HT-29 (cell line): ENCODE data around the gene THAP4. TPM values are rescaled to one million over a fixed set of nuclear protein-coding genes. Genes with fewer than 3 reads are reported as not detected.

ENCODE experiments used
- DNase-seq: peaks from one replicate; pipeline ENCODE4 v3.0.0-alpha.2; 2015; ENCODE audit warnings: low spot score
- total RNA-seq: library from RNA; depleted of rRNA; stranded (reverse); fragments of >200 nt; shearing (Covaris generic); gene quantifications from 2 replicates; pipeline ENCODE4 v1.2.3, GENCODE V29; 2014; rRNA removed

The THAP4 gene, protein sequence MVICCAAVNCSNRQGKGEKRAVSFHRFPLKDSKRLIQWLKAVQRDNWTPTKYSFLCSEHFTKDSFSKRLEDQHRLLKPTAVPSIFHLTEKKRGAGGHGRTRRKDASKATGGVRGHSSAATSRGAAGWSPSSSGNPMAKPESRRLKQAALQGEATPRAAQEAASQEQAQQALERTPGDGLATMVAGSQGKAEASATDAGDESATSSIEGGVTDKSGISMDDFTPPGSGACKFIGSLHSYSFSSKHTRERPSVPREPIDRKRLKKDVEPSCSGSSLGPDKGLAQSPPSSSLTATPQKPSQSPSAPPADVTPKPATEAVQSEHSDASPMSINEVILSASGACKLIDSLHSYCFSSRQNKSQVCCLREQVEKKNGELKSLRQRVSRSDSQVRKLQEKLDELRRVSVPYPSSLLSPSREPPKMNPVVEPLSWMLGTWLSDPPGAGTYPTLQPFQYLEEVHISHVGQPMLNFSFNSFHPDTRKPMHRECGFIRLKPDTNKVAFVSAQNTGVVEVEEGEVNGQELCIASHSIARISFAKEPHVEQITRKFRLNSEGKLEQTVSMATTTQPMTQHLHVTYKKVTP
- 115 and 137 TPM in 2 replicates for total RNA-seq

DNA sequence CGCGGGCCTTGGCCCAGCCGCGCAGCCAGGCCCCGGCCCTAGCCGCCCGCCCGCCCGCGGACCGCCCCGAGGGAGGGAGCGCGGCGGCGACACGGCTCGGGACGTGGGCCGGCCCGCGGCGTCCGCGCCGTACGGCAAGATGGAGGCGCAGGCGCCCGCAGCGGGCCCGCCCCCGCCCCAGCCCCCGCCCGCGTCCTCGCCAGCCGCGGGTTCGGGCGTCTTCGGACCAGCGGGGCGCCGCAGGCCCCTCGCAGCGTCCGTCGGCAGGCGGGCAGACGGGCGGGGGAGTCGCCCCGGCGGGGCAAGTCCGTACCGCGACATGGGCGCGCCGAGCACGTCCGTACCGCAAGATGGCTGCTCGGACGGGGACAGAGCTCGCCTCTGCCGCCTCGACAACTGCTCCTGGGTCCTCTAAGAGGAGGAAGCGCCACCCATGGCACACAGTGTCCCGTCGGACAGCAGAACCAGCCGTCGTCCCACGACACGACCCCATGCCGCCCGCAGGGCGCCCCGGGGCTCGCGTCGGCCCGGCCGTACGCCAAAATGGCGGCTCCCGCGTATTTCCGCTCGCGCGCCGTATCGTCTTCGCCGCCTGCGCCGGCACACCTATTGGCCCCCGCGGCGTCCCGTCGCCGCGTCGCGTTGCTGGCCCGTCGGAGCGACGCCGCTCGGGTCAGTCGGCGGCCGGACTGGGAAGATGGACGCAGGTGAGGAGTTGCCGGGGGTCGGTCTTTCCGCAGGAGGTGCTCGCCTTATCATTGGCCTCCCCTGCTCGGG lies at the start of gene THAP4, which contains the start of gene ATG4B:
Gene THAP4, minus strand, starts transcription at position 141 of the 777 bp plus-strand sequence. CDS start 141 bp downstream, outside the sequence.
Gene ATG4B, plus strand, starts transcription at position 676 of the 777 bp plus-strand sequence. Its CDS starts 22 bp downstream, at position 698.
- DNase-seq, result peak; percentile 87

DNA sequence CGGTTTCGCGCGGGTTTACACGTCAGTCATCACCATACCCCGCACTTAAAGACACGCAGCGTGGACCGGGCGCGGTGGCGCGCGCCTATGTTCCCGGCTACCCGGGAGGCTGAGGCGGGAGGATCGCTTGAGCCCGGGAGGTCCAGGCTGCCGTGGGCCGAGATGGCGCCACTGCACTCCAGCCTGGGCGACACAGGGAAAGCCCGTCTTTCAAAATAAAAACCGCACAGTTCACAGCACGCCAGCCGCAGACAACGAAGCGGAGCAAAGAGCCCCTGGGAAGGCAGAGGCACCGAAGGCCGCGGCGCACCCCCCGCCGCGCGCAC lies 49.3 kb upstream of the THAP4 start:
- no peak for DNase-seq

DNA sequence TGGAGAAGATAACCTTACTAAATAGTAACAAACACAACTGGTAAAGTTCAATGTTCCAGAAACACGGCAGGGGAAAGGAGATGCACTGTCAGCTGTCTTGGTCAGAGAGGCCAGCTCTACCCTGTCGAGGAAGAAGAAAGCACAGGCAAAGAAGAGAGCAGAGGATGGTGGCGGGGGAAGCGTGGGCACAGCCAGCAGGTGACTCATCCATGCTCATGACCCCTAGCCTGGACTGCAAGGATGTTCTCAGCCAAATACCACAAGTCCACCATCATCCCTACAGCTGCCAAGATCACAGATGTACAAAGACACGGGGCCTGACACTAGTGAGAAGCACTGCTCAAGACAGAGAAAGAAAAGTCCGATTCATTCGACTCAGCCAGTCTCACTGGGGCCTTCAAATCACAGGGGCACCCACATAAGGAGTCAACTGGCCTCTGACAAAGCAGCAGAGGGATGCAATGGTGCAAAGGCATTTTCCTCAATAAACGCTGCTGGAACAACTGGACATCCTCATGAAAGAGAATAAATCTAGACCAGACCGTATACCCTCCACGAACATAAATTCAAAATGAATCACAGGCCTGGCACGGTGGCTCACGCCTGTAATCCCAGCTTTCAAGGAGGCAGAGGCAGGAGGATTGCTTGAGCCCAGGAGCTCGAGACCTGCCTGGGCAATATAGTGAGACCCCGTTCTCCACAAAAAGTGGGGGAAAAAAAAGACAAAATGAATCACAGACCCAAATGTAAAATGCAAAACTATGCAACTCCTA lies 44.1 kb upstream of the THAP4 start:
- no peak for DNase-seq

DNA sequence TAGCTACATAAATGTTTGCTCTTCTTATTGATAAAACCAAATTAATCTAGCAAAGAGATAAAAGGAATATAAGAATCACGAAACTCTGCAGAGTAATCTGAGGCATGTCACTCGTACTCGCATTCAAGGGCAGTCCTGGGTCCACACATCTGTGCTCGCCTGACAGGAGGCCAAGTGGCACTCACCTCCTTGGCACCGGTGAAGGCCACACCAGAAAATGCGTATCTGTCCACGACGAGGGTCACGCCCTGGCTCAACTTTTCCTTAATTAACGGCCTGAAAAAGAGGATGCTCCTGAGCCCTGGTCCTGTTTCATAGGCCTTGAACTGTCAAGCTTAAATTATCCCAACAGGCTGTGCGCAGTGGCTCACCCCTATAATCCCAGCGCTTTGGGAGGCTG lies 43.1 kb upstream of the THAP4 start:
- no peak for DNase-seq

DNA sequence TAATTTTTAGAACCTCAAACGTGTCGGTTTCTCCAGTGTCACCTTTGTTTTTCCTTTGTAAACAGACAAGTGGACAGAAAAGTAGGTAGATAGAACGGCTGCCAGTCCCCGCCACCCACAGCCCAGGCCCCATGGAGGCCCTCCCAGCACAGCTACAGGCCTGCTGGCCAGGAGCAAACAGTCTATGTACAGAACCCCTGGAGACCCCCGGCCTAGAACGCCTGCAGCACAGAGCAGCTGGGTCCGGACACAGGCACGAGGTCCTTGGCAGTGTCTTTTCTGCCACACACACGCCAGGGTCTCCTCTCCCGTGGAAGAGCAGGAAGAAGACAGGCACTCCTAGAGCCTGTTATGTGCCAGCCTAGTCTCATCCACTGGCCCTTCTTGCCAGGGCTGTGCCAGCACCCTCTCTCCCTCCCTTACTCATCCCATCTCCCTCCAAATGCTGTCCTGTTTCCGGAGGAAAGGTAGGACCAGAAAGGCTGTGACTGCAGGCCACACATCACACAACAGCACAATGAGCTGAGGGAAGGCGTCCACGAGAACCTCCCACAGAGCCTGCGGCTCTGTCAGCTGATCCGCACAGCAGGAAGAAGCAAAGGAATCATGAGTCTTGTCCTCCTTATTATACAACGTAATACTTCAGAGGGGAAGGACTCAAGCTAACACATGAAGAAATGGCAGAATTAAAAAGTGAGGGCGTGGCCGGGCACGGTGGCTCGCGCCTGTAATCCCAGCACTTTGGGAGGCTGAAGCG lies 42.0 kb upstream of the THAP4 start:
- no peak for DNase-seq

DNA sequence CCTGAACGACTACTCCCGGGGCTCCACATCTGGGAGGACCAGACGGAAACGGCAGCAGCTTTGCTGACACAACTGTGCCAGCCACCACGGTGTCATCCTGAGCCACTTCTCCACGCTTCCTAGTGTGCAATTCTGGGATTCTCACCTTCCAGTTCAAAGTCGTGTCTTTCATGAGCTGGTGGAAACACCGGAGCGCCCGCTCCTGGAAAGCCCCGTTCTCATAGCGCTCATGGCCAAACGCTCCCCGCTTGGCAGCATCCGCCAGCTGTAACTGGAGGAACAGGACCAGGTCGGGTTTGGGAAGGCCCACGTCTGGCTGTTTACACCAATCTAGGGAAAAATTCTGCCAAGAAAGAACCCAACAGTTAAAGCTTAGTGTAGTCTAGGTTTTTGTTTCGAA lies 41.3 kb upstream of the THAP4 start:
- DNase-seq, result no peak

DNA sequence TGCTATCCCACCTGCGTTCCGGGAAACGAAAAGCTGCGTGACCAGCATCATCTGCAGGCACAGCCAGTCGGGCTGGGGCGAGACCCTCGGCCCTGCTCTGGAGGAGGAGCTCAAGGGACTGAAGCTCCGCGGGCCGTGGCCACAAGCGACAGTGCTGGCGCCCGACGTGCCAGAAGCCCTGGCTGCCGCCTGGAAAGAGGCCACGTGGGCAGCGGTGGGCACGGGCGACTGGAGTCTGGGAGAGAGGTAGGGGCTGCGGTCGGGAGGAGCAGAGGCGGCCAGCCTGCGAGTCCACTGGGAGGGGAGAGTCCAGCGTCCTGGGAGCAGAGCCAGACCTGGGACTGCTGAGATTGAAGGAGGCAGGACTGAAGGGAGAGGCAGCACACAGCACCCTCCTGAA lies 40.4 kb upstream of the THAP4 start:
- no peak for DNase-seq

DNA sequence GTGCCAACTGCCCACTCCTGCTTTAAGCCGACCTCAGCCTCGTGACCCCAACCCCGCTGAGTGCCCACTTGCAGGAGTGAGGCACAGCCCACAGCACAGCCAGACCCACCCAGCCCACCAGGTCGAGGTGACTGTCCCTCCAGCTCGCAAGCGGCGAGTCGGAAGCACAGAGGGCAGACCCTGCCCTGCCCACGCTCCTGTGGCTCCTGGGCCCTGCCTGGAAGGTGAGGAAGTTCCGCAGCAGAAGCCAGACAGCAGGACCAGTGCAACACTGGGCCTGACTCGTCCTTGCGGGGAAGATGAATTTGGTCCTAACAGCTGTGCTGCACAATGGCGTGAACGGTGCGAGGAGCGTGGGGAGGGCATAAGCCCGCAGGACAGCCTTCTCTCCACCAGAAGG lies 39.7 kb upstream of the THAP4 start:
- no peak for DNase-seq

DNA sequence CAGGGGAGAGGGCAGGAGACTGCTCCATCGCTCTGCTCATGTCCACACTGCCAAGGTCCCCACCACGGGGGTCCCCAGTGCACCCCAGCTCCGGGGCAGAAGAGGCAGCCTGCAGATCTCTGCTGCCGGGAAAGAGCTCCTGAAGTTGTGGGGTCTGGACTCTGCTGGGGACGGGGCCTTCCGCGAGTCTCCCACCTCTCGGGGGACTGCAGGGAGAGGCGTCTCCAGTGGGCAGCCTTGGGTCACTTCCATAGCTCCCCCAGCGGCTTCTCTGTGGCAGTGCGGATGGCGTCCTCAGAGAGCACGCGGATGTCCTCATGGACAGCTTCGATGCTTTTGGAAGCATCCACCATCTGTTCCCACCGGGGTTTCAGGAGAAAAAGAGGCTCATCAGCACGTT lies 38.9 kb upstream of the THAP4 start:
- no peak for DNase-seq

DNA sequence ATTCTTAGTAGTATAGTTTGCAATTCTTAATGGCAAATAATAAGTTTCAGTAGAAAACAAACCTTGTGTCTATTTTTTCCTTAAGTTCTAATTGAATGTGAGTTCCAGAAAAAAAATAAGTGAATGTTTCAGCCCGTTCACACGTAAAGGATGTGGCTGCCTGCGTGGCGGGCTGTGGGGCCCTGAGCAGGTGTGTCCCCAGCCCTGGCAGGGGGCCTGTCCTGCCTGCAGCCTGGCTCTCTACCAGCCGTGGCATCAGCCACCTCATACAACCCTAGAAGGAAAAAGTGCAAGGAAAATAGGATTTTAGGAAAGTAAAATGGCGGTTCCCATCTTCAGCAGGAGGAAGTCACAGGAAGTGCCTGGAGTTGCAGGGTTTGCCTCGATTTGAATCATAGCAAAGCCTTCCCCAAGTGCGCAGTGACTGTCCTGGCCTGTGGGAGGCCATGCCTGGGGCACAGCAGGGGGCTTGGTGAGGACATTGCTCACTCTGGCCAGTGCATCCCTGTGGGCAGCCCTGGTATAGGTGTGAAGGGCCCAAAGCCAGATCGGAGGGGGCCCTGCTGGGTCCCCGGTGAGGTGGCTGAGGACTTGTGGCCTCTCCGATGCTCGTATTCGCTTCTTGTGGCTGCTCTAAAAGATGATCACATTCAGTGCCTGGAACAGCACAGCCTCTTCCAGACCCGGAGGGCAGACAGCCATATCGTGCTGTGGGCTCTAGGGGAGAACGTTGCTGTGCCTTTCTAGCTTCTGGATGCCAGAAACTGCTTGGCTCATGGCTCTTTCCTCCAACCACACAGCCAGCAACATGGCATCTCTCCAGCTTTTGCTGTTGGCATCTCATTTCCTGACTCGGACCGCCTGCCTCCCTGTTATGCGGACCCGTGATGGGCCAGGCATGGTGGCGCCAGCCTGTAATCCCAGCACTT lies 37.1 kb upstream of the THAP4 start:
- DNase-seq, result no peak

DNA sequence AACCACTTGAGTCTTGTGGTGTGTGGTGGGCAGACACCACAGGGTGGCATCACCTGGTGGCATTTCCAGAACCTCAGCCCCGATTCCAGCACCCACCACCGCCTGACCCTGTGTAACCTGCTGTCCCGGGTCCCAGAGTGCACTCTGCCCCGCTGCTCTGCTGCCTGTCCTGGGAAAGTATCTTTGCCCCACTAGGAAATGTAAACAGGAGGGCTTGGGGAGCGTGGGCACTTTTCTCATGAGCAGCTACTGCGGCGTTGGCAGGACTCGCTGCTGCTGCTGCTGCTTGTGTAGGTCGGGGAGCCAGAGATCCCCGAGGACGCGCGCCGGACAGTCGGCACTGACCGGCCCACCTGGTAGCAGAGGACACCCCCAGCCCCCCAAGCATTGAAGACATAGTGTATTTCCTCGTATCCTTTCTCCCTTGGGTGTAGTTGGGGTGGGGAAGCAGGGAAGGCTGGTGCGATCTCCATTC lies 36.3 kb upstream of the THAP4 start:
- no peak for DNase-seq

DNA sequence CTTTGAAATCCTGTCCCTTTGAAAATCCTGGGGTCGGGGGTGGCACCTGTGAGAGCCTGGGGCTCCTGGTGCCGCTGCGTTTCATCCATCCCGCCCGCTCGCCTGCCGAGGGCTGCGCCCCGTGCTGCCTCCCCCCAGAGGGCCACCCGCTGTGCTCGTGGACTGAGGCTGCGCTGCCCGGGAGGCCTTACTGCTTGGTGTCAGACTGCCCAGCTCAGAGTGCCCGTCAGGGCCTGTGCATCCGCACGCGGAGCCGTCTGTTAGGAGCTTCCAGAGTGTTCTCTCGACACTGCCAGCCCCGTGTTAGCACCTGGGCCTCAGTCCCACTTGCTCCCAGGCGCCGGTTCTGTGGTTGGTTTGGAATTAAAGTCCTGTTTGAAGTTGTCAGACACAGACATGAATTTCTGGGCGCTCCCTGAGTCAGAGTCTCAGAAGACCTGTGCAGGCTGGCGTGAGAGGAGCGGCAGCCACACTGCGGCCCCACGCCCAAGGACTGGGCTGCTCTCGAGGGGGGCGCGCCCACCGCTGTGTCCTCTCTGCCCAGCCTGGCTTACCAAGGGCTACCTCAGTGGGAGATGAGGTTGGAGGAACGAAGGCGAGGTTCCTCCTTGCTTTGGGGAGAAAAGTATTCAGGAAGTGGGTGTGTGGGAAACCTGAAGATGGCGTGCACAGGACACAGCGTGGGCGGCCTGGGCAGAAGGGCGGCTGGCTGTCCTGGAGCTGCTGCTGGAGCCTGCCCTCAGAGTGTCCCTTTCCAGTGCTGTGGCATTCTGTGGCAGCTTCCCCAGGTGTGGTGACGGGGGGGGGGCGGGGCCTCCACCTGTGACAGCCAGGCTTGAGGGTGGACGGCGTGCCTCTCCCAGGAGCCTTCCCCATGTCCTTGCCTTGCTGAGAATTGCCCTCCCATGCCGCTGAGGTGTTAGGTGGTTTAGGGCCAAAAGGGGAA lies 35.6 kb upstream of the THAP4 start:
- no peak for DNase-seq

DNA sequence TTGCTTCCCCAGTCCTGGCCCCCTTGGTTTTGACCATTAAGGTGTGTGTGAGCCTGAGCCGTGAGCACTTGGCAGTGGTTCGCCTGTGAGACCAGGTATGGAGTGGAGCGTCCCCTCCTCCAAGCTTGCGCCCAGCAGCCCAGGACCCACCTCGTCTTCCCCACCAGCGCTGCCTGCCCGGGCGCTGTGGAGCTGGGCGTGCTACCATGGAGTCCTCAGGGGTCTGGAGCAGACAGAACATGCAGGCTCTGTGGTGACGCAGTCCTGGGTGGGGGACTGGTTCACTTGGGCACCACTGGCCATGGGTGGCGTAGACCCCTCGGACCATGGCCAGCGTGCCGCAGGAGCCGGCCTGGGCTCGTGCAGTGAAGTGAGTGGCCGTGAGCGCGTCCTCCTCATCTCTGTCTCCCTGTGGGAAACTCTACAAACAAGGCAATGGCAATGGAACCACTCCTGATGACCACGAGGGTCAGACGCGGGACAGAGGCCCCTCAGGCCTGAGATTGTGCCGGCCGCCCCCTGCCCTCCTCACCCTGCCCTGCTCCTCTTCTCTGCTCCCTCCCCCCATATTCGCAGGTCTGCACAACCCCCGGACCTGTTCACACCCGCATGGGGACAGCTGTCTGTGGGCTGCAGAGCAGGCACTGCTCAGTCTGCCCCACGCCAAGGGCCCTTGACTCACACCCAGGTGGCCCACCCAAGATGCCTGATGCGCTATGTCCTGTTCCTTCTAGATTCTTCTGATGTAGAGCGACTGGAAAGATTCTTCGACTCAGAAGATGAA lies 34.7 kb upstream of the THAP4 start:
- no peak for DNase-seq

DNA sequence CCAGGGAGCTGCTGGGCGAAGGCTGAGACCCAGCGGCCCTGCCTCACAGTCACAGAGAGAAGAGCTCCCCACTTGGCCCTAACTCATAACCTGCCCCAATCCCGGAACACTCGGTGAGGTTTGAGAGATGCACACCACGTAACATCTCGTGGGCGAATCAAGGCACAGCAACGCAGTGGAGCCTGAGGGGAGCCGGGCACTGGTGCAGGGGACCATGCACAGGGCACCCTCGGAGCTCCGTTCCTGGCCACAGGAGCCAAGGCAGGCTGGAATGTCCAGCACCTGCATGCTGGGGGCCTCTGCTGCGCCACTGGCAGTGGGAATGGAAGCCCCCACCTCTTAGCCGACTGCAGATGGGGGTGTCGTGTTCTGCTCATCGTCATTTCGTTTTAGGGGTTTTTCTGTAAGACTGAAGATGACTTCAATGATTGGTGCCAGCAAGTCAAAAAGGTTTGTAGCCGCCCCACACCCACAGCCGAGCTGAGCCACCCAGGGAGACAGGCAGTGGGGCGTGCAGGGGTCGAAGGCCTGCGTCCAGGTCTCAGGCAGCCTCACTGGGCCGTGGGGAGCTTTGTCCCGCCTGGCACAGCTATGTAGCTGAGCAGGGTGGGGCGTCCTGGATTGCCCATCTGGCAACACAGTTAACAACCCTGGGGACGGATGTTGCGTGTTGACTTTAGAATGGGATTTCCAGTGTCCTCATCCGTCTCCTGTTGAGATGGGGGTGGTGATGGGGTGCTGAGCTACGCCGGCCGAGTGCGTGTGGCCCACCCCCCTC lies 33.6 kb upstream of the THAP4 start:
- no peak for DNase-seq

DNA sequence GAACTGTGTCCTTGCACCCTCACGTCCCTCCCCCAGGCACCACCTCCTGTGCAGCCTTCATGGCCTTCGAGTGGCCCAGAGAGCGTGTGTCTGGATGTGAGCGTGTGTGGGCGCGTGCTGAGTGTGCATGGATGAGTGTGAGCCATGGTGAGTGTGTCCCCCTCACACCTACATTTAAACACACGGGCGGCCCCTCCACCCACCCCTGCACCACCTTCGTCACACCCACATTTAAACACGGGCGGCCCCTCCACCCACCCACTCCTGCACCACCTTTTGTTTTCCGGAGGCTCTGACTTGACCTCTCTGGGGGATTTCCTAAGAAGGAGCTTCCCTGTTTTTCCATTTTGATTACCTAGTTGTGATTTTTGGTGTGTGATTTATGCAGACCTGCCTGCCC lies 31.9 kb upstream of the THAP4 start:
- DNase-seq, result no peak

DNA sequence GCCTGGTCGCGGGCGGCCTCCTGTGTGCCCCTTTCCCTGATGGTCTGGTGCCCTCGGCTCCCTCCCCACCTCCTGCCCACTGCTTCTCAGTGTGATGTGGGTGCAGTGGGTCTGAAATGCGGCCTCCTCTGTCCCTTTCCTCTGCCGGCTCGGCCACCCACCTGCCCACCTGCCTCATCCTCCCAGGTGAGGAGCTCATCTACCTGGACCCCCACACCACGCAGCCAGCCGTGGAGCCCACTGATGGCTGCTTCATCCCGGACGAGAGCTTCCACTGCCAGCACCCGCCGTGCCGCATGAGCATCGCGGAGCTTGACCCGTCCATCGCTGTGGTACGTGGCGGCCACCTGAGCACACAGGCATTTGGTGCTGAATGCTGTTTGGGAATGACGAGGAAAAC lies 31.4 kb upstream of the THAP4 start:
- DNase-seq, result no peak
